ENCODE data around the gene CRTAP.

DNA sequence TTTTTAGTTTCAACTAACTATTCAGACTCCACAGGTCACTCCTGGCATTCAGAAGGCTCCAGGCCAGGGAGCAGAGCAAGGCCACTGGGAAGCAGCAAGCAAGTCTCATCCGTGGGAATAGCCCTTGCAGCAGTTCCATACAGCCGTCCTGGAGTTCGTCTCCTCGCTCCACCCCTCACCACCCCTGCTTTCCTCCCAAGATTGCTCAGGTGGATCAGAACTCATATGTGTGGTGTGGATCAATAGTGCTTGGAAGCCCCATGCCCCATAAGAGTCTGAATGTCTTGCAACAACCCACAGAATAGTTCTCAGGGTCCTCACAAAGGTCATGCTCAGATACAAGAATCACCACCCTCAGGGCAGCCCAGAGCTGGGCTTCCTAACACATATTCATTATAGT lies 60.3 kb downstream of the CRTAP start:
- TF ChIP-seq CTCF (IDR thresholded peaks at IDR 0.05) (no peak), EP300 (IDR thresholded peaks at IDR 0.05) (no peak), POLR2A (IDR thresholded peaks at IDR 0.05) (no peak)
